B cell (primary cell): ENCODE data around the gene ARNT2.

Experiments
- CTCF ChIP-seq: fragments of 200-600 bp; IDR thresholded peaks from one replicate; pipeline ENCODE4 v1.8.0; 2022; ENCODE audit warnings: antibody characterized with exemption, mild to moderate bottlenecking
- EZH2 ChIP-seq: IDR thresholded peaks from 2 replicates; pipeline ENCODE4 v1.6.1; 2012; ENCODE audit warnings: borderline replicate concordance, low read depth, mild to moderate bottlenecking, moderate library complexity, low read length; ENCODE audit not compliant: insufficient read depth, poor library complexity, severe bottlenecking

DNA sequence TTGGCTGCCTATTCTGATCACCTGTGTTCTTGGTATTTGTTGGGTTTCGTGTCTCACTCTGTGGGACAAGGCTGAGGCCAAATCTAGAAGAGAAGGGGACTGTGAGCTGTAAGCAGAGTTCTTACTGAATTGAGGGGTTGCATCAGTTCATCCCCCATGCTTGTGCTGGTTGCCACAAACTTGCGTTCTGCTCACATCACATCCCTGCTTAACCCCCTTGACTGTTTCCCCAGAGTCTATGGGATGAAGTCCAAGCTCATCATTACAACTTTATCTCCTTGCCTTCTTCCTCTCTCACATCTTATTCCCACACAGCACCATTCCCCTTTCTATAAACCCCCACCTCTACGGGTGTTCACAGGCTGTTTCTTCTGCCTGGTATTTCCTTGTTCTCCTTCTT, 147.2 kb downstream of the ARNT2 start:
- no peak for TF ChIP-seq EZH2
- no peak for TF ChIP-seq CTCF
